ENCODE results near the gene HOXD11.

DNA sequence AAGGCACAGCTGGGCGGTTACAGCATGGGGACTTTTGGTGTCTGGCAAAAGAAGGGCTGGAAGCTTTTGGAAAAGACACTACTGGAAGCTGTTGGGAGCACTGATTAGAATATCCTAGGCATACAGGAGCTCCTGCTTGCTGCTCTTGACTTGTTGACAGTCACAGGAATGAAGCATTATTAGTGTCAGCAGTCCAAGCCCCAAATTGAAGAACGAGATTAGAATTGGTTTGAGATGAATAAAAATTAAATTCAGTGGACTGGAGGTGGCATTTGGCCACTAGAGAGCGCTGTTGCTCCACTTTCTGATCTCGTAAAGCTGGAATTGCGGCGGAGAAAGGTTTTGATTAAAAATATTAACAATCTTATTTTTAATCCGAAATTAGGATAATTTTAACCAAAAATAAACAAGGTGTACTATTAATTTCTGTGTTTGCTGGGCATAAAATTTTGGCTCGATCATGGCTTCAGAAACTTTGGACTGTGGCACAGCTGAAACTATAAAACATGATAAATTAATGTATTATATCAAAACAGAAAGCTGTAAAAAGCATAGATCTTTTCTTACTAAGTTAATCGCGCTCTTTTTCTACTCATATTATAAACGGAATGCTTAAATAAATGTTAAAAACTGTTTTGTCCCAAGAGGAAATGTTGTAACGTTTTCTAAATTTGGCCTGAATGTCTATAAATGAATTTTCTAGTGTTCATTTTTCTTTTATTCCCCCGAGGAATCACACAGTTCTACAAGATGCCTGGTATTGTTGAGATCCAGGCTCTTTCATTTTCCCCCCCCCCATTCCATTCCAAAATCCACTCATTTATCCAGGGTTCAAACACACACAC lies 20.1 kb downstream of the HOXD11 start:
- no peak for TF ChIP-seq POLR2A (IDR thresholded peaks at IDR 0.05)
- TF ChIP-seq, protein P1, sequence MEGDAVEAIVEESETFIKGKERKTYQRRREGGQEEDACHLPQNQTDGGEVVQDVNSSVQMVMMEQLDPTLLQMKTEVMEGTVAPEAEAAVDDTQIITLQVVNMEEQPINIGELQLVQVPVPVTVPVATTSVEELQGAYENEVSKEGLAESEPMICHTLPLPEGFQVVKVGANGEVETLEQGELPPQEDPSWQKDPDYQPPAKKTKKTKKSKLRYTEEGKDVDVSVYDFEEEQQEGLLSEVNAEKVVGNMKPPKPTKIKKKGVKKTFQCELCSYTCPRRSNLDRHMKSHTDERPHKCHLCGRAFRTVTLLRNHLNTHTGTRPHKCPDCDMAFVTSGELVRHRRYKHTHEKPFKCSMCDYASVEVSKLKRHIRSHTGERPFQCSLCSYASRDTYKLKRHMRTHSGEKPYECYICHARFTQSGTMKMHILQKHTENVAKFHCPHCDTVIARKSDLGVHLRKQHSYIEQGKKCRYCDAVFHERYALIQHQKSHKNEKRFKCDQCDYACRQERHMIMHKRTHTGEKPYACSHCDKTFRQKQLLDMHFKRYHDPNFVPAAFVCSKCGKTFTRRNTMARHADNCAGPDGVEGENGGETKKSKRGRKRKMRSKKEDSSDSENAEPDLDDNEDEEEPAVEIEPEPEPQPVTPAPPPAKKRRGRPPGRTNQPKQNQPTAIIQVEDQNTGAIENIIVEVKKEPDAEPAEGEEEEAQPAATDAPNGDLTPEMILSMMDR (IDR thresholded peaks at IDR 0.05): peak; percentile 77 to 87 (median 85)

Measured in breast epithelium (tissue), 3 donors.